HG02798 (cell line): ENCODE measurements around the gene PCNT.
A peak's percentile ranks its signal among the peaks of the same experiment; 100 is the strongest.

Experiments used
- ATAC-seq: cut with Tn5 transposase; IDR thresholded peaks from one replicate; pipeline ENCODE4 v1.9.1; 2021; ENCODE audit warnings: mild to moderate bottlenecking; ENCODE audit not compliant: unreplicated experiment, poor library complexity

PCNT gene

DNA sequence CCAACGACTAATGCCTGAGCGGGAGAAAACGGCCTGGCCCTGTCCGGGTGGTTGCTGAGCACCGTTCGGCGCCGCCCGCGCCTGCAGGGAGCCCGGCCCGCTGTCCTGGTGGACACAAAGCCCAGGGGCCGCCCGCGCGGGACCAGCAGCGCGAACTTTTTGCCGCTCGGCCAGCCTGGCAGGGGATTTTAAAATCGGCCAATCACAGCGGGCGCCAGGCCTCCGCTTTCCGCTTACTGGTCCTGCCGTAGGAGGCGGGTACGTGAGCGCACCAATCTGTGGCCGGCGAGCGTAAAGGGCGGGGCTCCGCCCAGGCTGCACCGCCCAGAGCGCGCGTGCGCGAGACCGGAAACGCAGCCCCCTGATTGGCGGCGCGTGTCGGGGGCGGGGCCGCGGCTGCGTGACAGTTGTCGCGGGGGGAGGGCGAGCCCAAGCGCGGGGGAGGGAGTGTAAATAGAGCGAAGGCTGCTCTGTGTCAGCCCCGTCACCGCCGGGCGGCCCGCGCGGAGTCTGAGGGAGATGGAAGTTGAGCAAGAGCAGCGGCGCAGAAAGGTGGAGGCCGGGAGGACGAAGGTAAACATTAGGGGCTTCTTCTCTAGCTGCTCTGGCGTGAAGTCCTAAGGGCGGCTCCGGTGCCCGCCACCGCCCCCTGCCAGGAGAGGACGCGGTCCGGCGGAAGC, at the start of gene PCNT, which contains the start of gene C21orf58:
TSS of gene PCNT (plus strand) at position 447 of the 680 bp plus-strand sequence. CDS start at position 520, 73 bp downstream.
TSS of gene C21orf58 (minus strand) at position 161 of the 680 bp plus-strand sequence. CDS start 1,132 bp downstream, outside the sequence.
- peak; percentile 88 for ATAC-seq

DNA sequence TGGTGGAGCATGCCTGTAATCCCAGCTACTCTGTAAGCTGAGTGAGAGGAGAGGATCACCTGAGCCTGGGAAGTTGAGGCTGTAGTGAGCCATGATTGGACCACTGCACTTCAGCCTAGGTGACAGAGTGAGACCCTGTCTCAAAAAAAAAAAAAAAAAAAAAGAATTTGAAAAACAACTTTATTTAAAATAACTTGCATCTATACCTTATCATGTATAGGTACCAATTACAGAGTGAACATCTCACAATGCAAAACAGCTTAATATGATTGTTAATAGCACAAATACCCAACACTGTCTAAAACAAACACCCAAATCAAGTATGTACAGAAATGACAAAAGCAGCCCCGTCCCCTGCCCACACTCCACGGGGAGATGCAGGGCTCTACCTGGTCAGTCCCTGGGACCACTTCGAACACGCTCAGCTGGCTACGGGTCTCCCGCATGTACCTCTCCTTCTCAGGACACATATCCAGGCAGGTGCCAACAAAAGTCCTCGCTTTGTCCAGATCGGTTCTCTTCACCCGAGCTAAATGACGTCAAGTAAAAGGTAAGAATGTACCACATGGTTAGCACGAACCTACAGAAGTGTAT, 49.1 kb upstream of the PCNT start:
- ATAC-seq: no peak

DNA sequence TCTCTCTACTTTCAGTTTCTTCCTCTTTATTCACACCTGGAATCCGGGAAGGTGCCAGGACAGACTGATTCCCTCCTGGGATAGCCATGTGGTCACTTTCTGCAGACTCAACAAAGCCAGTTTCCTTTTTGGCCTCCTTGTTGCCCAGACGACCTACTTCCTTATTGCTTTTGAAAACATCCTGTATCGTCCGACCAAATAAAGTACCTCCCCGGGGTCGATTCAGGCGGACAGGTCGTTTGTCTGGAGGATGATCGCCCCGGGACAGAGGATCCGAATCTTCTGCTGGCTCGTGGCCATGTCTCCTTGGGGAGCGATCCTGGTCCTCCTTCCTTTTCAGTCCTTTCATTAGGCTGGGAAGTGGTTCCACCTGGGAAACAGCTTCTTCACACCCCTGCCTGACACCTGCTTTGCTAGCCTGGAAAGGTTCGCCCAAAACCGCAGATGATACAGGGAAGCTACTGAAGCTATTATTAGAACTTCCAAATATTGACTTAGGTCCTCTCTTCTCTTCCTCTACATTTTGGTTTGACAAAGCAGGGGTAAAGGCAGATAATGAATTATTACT, 39.8 kb upstream of the PCNT start:
- no peak for ATAC-seq

DNA sequence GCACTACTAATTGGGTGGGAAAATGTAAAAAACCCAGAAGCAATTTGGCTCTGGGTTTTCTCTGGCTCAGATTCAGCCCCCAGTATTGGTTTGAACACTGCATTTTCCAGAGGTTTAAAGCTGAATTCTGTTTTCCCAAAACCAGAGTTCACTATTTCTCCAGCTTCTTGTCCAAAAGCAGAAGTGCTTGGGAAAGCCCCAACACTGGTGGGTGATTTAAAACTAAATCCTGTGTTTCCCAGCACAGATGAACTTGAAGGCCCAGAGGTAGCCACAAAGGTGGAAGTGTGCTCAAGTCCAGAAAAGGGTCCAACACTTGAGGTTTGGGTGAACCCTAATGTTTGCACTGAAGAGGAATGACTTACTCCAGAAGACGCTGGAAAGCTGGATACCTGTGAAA, 39.2 kb upstream of the PCNT start:
- ATAC-seq: no peak

DNA sequence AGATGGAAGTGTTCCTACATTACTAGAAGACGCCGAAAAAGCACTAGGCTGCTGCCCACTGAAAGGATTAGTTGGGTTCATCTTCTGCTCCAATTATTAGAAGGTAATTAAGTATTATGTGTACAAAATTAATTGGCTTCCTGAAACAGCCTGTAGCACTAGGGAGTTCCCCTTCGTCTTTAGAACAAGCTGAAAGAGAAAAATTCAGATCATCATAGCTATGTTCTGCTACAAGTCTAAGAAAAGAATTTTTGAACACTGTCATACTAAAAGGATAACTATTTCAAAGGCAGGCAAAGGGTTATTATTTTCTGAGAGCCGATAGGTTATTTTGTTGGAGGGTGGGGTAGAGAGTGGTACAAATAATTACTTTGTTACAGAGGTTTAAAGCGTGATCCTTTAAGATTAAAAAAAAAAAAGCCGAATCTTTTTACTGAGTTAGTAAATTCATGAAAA, 38.7 kb upstream of the PCNT start, which contains the start of gene MCM3AP:
TSS of gene MCM3AP (minus strand) at position 406 of the 456 bp plus-strand sequence. CDS start at position 81, 325 bp downstream.
- ATAC-seq: no peak

DNA sequence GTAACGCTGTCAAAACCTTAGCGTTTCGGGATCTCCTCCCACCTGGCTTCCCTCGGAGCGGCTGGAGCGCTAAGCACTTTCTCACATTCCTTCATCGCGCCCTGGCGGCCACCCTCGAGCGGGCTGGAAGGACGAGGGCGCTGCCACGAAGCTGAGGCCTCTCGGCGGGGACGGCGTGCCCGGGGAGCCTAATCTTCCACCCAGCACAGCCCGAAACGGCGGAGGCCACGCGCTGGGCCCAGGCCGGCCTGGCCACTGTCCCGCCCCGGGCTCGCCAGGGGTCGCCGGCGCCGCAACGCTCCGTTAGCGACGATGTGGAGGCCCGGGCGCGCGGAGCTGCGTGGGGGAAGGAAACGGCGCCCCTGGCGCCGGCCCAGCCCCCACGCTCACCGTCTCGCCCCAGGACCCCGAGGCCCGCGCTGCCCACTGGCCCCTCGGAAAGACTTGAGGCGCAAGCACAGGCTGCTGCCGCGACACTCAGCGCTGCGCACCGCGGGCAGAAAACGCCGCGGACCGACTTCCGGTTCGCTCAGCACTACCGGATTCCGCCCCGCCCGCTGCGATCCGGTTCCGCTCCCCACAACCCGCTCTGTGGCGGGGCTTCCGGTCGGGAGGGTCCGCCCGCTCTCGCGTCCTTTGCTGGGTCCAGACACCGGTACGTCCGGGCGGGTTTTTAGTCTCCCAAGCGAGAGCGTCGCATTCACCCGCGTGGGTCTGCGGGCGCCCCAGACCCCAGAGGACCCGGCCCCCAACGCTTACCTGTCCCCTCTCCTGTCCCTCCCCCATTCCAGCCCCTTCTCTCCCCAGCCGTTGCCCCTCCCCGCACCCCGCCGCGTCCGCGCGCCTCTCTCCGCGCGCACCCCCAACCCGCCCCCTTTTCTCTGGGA, 38.0 kb upstream of the PCNT start, which contains the start of gene YBEY:
TSS of gene YBEY (plus strand) at position 582 of the 887 bp plus-strand sequence. CDS start 572 bp downstream, outside the sequence.
- peak; percentile 92 for ATAC-seq

GRCh38 chr21:46286648-46287002, 37.3 kb upstream of the PCNT start:
- no peak for ATAC-seq

DNA sequence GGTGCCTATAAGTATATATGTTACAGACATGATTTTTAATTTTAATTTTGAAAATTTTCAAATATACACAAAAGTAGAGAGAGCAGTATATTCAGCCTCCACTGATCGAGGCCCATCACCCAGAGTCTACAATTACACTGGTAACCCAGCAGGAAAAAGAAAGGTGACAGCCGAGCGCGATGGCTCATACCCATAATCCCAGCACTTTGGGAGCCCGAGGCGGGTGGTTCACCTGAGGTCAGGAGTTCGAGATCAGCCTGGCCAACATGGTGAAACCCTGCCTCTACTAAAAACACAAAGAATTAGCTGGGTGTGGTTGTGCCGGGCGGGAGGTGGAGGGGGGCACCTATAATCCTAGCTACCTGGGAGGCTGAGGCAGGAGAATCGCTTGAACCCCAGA, 36.4 kb upstream of the PCNT start:
- no peak for ATAC-seq

DNA sequence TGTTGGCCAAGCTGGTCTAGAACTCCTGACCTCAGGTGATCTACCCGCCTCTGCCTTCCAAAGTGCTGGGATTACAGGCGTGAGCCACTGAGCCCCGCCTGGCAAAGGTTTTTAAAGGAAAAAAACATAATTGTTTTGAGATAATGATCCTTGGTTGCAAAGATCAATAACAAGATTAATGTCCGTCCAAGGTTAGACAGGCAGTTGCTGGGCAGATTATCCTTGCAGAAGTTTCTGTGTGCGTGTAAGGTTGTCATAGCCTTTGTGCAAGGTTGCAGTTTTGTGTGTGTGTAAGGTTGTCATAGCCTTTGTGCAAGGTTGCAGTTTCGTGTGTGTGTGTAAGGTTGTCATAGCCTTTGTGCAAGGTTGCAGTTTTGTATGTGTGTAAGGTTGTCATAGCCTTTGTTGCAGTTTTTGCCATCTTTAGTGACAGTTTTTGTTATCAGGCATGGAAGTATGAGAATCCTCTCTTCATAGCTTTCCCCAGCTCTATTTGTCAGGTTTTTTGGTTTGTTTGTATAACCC, 34.2 kb upstream of the PCNT start:
- no peak for ATAC-seq

DNA sequence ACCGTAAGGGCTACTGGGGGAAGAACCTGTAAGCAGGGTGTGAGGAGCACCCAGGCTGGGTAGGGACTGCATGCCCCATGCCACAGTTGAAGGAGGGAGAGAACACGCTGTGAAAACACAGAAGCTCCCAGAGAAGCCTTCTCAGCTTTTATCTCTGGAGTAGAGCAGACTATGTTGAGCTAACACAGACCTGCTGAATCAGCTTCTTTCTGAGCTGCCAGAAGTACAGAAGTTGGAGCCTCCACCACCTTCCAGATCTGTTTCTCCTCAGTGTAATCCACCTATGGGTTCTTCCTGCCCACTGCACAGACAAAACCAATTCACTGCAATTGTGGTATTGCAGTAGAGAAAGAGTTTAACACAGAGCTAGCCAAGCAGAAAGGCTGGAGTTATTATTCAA, 32.4 kb upstream of the PCNT start:
- no peak for ATAC-seq

DNA sequence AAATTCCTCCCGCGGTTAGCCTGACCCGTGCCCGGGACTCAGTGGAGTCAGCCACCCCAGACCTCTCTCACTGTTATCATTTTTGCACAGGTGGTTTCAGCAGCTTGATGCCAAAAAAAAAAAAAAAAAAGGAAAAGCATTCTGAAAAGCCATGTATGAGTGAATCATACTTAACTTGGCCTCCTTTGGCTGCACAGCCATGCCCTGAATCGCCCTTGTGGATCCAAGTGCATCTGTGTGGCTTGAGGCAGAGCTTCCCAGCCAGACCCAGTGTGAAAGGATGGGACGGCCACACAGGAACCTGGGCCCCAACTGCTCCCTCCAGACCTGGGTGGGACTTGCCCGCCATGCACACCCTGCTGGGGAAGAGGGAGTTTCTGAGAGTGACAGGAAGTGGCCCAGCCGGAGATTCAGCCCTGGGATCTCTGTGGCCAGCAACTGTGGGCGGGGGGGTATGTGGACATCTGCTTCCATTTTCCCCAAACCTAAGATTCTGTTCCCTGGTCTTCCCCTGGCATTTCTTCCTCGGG, 29.2 kb upstream of the PCNT start:
- ATAC-seq: no peak

DNA sequence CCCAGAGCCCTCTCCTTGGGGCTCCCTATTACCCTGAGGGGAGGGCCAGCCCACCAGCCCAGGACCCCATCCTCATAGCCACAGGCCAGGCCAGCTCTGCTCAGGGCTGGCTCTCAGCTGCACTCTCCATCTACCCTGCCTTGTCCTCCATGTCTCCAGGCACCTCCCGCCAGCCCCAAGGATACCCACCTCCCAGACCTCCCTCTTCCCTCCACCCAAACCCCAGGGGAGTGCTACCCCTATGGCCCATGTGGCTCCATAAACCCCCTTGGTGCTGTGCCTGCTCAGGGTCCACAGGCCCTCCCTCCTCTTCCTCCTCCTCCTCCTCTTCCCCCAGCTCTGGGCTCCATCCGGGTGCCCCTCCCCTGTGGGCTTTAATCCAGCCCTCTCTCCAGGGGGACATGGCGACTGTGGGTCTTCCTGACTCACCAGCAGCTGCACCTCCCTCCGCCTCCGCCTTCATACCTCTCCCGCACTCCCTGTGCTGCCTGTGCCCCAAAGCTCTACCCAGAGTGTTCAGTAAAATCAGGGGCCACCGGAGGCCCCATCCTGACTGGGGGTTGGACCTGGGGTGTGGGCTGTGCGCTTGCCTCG, 28.7 kb upstream of the PCNT start:
- no peak for ATAC-seq

DNA sequence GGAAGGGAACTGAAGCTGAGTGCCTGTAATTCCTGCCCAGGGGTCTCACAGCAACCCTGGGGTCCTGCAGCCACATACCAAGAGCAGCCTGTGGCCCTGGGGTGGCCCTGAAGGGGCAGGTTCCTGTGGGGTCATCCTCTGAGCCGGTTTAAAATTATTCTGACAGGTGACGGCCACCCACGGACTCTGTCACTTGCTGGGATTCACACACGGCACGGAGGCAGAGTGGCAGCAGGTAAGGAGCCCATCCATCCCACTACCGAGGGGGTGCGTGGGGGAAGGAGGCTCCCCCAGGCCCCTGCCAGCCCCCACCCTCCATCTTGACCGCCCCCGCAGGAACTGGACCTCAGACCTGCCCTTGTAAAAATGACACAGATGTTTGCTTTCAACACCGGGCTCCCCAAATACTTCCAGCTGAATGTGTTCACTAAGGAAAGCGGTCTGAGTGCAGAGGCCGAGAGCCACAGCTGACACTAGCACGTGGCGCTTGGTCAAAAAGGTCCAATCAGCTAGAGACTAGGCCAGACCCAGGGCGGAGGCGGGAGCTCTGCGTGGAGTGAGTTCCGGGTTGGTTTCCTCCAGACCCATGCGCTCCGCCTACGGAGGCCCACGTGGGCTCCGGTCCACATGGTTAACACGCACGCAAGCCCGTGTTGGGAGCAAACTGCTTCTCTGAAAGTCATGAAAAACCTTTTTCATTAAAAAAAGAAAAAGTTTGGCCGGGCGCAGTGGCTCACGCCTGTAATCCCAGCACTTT, 27.8 kb upstream of the PCNT start:
- ATAC-seq: no peak

- no peak for ATAC-seq
Observed at GRCh38 chr21:46297338-46298271, 26.4 kb upstream of the PCNT start.

- ATAC-seq: no peak
Observed at GRCh38 chr21:46299167-46299566, 24.8 kb upstream of the PCNT start.

DNA sequence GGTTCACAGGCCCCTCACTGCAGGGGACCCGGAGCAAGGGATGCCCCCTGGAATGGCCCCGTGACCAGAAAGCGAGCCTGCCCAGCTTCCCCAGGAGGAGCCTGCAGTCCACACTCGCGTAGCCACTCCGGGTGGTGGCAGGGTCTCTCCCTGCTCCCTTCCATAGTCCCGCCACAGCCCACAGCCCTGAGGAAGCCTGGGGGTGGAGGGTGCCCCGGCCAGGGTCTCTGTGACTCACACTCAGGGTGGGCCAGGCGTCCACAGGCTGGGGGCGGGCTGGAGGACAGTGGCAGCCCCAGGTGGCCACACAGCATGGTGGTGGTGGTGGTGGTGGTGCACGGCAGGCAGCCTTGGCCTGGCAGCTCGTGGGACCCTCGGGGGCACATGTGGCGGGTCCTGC, 22.2 kb upstream of the PCNT start:
- ATAC-seq: no peak

DNA sequence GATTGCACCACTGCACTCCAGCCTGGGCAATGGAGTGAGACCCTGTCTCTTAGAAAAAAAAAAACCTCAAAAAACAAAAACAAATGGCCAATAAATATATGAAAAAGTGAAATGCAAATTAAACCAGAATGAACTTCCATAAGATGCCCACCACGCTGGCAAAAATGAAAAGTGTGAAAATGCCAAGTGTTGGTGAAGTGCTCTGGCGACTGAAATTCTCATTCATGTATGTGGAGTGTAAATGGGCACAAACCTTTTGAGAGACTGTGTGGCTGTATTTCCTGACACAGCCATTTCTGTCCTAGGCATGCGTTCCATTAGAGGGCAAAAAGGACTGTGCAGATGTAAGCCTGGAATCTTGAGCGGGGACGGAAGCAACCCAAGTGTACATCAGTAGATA, 19.5 kb upstream of the PCNT start:
- ATAC-seq: no peak

DNA sequence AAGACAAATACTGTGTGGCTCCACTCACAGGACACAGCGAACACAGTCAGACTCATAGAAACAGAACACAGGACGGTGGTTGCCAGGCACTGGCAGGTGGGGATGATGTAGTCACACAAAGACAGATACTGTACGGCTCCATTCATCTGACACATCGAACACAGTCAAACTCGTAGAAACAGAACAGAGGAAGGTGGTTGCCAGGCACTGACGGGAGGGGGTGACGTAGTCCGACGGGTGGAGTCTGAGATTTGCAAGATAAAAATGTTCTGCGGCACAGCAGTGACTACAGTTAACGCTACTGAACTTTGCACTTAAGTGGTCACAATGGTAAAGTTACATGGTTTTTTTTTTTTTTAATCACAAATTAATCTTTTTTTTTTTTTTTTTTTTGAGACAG, 19.0 kb upstream of the PCNT start:
- no peak for ATAC-seq
